Pulmonary artery endothelial cell (primary cell): Measurements from ENCODE around the gene RPUSD1. TPM values are rescaled to one million over a fixed set of nuclear protein-coding genes. Genes with fewer than 3 reads are reported as not detected.
"Not testable (repeated sequence)": the region's sequence is repeated elsewhere in the genome, so short reads cannot be mapped to it uniquely, and the experiment has no call there.

ENCODE experiments used
- DNase-seq: peaks from one replicate; pipeline ENCODE4 v3.0.0-alpha.2; 2011; ENCODE audit warnings: low read depth, low spot score
- total RNA-seq: library from RNA; depleted of rRNA; stranded (reverse); fragments of >200 nt; gene quantifications from 2 replicates; pipeline ENCODE4 v1.2.3, GENCODE V29; 2014

RPUSD1 gene
- total RNA-seq, 1 donor from 2014 or later = 45.0 TPM

DNA sequence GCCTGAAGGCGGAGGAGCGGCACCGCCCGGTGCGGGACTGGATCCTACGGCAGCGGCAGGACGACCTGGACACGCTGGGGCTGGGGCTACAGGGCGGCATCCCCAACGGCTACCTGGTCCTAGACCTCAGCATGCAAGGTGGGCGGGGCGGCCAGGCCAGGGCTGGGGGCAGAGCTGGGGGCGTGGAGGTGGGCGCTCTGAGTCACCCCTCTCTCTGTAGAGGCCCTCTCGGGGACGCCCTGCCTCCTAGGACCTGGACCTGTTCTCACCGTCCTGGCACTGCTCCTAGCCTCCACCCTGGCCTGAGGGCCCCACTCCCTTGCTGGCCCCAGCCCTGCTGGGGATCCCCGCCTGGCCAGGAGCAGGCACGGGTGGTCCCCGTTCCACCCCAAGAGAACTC, 19.8 kb downstream of the RPUSD1 start:
- no peak for DNase-seq

DNA sequence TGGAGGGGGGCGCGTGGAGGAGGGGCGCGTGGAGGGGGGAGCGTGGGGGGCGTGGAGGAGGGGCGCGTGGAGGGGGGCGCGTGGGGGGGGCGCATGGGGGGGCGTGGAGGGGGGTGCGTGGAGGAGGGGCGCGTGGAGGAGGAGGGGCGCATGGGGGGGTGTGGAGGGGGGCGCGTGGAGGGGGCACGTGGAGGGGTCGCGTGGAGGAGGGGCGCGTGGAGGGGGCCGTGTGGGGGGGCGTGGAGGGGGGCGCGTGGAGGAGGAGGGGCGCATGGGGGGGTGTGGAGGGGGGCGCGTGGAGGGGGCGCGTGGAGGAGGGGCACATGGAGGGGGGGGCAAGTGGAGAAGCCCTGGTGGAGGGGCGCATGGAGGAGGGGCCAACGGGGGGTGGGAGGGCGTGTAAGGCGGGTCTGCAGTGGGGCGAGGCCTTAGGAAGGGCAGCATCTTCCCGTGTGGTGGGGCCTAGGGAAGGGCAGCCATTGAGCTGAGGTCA, 20.4 kb downstream of the RPUSD1 start:
- DNase-seq = no peak

DNA sequence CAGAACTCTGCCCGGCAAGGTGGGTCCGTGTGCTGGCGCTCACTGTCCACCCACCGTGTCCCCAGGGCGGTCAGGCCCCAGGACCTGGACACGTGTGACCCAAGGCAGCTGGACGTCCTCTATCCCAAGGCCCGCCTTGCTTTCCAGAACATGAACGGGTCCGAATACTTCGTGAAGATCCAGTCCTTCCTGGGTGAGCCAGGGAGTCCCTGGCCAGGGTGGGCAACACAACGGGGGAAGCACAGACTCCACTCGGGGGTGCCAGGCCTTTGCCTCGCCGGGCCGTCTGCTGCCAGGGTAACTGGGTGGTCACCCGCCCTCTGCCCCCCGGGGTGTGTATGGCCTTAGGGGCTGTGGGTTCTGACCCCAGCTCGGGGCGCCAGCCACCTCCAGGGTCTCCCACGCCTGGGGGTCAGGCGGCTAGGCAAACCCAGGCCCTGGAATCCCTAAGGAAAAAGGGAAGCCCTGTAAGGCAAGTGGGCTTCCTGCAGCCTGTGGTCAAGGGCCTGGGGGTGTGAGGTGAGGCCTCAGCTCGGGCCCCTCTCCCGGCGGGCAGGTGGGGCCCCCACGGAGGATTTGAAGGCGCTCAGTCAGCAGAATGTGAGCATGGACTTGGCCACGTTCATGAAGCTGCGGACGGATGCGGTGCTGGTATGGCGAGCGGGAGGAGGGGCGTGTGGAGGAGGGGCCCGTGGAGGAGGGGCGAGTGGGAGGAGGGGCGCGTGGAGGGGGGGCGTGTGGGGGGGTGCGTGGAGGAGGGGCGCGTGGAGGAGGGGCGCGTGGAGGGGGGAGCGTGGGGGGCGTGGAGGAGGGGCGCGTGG, 21.2 kb downstream of the RPUSD1 start:
- DNase-seq = no peak

DNA sequence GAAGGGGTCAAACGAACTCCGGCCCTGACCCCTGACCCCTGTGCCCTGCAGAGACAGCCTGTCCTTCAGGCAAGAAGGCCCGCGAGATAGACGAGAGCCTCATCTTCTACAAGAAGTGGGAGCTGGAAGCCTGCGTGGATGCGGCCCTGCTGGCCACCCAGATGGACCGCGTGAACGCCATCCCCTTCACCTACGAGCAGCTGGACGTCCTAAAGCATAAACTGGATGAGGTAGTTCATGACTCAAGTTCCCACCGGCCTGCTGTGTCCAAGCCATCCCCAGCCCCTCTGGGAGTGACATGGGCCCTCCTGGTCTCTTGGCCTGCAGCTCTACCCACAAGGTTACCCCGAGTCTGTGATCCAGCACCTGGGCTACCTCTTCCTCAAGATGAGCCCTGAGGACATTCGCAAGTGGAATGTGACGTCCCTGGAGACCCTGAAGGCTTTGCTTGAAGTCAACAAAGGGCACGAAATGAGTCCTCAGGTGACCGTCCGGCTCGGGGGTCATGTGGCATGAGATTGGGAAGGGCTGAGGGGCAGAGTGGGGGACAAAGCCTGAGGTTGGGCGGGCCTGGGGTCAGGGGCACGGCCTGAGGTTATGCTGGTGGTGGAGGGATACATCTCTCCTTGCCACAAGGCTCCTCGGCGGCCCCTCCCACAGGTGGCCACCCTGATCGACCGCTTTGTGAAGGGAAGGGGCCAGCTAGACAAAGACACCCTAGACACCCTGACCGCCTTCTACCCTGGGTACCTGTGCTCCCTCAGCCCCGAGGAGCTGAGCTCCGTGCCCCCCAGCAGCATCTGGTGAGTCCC, 22.0 kb downstream of the RPUSD1 start:
- no peak for DNase-seq

DNA sequence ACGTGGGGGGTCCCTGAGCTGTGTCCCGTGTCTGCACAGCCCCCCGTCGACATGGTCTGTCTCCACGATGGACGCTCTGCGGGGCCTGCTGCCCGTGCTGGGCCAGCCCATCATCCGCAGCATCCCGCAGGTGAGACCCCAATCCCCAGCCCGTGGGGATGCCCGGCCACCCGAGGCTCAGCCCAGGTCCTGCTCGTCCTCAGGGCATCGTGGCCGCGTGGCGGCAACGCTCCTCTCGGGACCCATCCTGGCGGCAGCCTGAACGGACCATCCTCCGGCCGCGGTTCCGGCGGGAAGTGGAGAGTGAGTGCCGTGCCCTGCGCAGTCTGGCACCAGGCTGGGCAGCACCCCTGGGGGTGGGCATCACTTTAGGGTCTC, 22.7 kb downstream of the RPUSD1 start:
- DNase-seq = no peak

DNA sequence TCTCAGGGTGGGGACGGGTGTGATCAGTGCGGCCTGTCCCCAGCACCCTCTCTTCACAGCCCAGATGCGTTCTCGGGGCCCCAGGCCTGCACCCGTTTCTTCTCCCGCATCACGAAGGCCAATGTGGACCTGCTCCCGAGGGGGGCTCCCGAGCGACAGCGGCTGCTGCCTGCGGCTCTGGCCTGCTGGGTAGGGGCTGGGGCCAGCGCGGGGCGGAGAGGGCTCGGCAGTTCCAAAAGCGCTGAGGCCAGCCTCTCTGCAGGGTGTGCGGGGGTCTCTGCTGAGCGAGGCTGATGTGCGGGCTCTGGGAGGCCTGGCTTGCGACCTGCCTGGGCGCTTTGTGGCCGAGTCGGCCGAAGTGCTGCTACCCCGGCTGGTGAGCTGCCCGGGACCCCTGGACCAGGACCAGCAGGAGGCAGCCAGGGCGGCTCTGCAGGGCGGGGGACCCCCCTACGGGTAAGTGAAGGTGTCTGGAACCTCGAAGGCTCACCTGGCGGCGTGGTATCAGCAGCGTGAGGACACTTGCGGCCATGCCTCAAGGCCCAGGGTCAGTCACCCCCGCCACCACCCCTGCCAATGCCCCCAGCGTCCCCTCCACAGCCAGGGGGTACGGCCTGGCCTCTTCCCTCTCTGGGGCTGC, 23.2 kb downstream of the RPUSD1 start:
- no peak for DNase-seq

DNA sequence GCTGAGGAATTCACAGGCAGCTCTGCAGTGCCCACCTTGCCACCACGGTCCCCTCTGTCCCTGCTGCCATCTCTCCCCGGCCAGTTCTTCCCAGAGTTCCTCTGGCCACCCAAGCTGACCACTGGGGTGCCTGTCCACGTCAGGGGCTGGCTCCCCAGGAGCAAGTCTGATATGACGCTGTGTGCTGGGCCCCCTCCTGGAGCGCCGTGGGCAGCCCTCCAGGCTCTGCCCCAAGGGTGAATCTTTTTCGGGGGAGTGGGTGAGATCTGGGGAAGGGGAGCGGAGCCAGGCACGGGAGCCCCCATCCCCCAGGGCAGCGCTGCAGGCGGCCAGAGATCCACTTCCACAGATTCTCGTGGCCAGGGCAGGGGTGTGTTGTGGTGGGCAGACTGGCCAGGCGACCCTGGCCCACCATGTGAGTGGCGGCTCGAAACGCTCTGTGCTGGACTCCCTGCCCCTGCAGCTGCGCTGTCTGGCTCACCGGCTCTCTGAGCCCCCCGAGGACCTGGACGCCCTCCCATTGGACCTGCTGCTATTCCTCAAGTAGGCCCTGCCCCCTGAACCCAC, 23.9 kb downstream of the RPUSD1 start:
- no peak for DNase-seq

DNA sequence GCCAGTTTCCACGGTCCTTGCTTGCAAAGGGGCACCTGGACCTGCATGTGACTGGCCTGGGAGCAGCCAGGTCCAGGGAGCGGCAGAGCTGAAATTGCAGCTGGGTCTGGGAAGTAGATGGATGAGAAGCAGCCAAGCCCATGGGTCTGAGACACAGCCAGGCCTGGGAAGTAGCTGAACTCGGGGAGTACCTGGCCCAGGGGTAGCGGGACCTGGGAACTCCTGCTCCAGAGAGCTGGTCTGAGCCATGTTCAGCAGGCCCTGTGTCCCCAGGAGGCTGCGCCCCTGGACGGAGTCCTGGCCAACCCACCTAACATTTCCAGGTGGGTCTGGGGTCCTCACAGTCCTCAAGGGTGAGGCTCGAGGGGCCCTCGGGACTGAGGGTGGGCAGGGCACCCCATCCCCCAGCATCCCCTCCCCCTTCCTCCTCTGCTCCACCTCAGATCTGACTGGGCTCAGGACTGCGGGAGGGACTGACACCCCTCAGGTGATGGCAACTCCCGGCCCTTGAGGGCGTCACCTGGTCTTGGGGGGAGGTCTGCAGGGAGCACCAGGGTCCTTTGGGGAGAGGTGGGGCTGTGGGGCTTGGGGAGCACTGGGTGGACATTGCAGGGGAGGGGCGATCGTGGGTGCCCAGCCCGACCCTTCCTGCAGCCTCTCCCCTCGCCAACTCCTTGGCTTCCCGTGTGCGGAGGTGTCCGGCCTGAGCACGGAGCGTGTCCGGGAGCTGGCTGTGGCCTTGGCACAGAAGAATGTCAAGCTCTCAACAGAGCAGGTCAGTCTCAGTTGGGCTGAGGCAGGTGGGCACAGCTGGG, 24.6 kb downstream of the RPUSD1 start:
- no peak for DNase-seq

DNA sequence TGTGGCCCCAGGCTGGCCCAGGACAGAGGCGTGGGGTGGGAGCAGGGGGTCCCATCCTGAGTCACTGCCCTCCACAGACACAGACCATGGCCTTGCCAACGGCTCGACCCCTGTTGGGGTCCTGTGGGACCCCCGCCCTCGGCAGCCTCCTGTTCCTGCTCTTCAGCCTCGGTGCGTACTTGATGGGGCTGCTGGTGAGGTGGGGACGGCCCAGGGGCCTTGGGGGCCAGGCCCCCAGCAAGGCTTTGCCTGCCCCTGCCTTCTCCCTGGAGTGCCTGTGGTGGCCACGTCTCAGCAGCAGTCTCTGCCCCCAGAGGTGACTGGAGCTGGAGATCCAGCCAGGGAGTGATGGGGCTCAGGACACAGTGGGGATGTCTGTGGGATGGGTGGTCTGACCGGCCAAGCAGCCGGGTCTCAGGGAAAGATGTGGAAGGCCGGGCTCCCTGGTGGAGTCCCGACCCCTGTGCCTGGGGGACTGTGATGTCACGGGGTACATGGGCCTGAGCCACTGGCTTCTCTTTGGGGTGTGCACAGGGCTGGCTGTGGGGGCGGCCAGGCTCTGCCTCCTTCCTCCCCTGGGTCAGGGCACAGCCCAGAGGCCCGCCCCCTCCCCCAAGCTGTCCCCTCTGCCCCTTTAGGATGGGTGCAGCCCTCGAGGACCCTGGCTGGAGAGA, 25.4 kb downstream of the RPUSD1 start:
- DNase-seq = no peak

DNA sequence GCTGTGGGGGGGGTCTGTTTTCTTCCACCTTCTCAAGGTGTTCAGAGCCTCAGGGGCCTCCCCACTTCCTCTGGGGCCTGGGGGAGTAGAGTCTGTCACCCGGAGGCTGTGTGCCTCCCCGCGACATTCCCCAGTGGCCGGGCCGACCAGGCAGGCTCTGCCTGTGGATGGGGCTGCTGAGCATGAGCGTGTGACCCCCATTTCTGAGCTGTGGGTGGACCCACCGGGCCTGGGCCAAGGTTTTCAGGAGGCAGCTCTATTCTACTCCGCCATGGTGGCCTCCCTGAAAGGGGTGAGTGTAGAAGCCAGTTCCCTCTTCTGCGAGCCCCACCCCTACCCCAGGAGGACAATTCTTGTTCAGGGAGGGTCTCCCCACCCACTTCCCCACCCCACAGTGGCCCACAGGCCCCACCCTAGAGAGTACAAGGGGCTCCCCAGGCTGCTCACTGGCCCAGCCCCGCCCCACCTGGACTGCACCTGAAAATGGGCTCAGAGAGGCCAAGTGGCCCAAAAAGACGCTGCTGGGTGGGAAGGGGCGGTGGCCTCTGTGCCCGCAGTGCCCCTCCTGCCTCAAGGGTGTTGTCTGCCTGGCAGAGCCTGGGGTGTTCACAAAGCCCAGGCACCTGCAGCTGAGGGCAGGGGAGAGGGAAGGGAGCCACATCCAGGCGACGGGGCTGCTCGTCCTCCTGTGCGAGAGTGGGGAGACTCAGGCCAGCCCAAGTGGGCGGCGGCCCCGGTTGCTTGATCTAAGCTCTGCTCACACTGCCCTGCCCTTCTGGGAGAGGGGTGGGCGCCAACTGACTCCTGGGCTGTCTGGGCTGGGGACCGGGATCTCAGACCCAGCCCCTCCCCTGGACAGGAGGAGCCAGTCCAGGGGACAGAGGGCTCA, 26.3 kb downstream of the RPUSD1 start:
- no peak for DNase-seq

DNA sequence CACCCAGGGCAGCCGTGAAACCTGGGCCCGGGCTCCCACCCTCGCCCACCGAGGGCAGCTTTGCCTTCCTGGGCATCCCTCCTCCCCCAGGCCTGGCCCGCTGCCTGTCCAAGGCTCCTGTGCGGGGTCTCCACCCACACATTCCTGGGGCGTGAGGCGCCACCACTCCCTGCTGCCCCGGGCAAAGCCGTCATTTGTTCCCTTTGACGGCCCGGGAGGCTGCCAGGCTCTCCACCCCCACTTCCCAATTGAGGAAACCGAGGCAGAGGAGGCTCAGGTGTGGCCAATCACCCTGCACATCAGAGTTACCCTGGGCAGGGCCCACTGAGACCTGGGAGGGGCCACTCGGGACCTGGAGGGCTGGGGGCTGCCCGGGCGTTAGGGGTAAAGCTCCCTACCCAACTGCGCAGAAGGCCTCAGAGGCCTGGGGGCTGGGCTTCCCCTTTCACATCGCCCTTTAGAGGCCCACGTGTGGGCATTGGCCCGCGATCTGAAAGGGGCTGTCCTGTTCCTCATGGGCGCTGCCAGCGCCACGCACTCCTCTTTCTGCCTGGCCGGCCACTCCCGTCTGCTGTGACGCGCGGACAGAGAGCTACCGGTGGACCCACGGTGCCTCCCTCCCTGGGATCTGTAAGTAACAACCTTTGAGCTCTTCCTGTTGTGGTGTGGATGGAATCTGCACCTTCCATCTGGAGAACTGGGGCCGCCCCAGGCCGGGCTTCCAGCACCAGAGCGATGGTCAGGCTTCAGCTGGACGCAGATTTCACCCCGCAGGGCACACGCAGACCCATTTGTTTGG, 27.4 kb downstream of the RPUSD1 start, which contains the start of gene MSLN:
TSS of gene MSLN (plus strand) at position 190 of the 799 bp plus-strand sequence. CDS start 1,947 bp downstream, outside the sequence.
- DNase-seq = no peak

DNA sequence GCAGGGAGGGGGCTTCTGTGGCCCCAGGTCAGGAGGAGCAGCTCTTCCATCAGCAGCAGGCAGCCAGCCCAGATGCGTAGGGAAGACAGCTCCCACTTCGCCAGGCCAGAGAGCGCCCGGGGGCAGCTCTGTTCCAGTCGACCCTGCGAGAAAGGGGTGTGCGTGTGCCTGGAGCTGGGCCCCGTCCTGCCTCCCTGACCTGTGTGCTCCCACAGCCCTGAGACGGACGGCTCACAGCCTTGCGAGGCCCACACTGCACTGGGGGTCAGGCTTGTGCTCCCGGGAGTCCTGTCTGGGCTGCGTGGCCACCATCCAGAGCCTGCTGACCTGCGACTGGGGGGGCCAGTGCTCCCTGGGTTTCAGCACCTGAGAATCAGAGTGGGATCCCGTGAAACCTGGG, 28.1 kb downstream of the RPUSD1 start:
- DNase-seq = no peak

DNA sequence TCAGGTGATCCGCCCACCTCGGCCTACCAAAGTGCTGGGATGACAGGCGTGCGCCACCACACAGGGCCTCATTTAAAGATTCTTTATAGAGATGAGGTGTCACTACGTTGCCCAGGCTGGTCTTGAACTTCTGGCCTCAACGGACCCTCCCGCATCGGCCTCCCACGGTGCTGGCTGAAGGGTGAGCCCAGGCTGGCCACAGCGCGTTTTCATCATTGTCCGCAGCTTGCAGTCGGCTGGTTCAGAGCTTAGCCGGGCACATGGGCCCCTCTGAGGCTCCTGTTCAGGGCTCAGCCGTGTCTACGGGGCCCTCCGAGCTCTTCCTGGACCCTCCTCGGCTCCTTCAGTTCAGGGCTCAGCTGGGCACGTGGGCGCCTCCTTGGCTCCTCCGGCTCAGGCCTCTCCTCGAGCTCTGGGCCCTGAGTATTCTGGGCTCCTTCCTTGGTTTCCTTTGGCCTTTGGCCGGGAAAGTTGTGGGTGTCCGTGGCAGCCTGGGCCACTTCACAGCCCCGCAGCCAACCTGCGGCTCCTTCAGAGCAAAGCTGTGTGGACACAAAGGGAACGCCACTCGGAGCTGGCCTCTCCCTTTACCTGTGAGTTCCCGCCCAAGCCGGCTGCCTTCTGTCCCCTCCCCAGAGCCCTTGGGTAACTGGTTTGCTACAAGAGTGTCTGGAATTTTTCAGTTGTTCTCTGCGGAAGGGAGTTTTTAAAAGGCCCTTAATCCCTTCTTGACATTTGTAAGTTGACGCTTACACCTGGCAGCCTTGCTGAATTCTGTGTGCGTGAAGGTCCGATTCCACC, 28.9 kb downstream of the RPUSD1 start:
- no peak for DNase-seq

DNA sequence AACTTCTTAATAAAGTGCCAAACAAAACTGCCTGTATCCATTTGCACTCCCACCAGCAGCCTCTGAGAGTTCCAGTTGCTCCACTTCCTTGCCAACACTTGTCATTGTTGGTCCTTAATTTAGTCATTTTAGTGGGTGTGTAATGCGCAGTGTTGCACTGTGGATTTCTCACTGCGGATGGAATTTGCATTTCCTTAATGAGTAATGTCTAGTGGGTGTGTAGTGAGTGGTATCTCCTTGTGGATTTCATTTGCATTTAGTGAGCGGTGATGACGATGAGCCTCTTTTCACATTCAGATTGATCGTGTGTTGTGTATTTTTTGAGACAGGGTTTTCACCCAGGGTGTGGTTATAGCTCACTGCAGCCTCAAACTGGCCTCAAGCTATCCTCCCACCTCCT, 31.8 kb downstream of the RPUSD1 start:
- DNase-seq = no peak

DNA sequence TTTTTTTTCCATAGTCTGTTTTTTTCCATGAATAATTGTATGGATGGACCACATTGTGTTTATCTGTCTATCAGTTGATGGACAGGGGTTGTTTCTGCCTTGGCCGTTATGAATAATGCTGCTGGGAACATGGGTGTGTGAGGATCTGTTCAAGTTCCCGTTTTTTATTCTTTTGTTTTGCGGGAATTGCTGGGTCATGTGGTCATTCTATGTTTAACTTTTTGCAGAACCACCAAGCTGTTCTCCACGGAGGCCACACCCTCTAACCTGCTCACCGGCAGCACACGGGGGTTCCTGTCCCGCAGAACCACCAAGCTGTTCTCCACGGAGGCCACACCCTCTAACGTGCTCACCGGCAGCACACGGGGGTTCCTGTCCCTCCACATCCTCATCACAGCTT, 33.5 kb downstream of the RPUSD1 start:
- no peak for DNase-seq

DNA sequence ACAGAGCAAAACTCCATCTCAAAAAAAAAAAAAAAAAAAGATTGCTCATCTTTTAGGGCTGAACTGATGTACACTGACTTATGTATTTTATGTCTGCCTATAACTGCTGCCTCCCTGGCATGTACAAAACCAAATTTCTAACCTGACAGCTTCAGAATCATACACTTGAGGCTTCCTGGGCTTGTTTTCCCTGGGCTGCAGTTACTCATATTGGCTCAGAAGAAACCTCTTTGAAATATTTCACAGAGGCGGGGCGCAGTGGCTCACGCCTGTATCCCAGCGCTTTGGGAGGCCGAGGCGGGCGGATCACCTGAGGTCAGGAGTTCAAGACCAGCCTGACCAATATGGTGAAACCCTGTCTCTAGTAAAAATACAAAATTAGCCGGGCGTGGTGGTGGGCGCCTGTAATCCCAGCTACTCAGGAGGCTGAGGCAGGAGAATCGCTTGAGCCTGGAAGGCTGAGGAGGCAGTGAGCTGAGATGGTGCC, 34.0 kb downstream of the RPUSD1 start:
- DNase-seq = not testable (repeated sequence)

DNA sequence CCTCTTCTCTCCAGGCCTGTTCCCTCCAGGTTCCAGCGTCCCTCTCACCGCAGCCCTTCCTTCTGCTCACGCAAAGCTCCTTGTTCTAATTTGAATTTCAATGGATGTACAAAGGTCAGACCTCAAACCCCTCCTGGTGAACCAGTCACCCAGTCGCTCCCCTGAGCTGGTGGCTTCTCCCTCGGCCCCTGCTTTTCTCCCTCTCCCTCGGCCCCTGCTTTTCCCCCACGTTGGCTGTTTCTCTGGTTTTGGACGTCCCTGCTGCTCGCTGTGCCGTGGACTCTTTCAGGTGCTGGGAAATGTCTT, 36.2 kb downstream of the RPUSD1 start:
- DNase-seq = no peak
